Mammary epithelial cell (primary cell): ENCODE results near the gene COL8A2.

Experiments
- CTCF ChIP-seq, 2 donors: IDR thresholded peaks in 1 of 2; conservative IDR thresholded peaks in 1 of 2; 2 replicates each; pipeline ENCODE4 v1.5.1; 2011 to 2012; ENCODE audit warnings: inconsistent platforms in 2 of 2, low read length in 2 of 2, mild to moderate bottlenecking in 2 of 2, control low read depth in 1 of 2, low read depth in 1 of 2; ENCODE audit not compliant: insufficient read depth in 1 of 2; ENCODE audit errors: extremely low read depth in 1 of 2
- EZH2 ChIP-seq: IDR thresholded peaks from 2 replicates; pipeline ENCODE4 v1.6.1; 2012; ENCODE audit warnings: low read length, inconsistent platforms, borderline replicate concordance

DNA sequence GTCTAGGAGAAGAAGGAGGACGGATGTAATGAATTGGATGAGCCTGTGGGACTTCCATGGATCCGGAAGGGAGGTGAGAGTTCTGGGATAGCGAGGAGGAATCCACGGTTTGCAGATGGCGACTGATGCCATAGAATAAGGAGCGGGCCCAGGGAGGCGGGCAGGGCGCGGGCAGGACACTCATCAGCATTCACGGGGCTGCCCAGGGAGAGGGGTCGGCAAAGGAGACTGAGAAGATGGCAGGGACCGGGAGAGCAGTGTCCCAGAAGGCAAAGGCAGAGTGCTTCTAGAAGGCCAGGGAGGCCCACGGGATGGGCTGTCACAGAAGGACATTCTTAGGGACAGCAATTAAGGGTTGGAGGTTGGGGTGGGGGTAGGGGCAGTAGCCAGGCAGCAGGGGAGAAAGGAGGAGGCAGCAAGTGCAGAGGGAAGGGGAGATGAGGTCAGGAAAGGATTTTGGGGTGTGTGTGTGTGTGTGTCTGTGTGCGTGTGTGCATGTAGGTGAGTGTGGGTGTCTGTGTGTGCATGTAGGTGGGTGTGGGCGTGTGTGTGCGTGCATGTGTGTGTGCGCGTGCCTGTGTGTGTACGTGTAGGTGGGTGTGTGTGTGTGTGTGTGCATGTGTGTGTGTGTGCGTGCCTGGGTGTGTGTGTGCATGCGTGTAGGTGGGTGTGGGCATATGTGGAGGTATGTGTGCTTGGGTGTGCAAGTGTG is 1.1 kb upstream of the COL8A2 start:
- TF ChIP-seq CTCF (conservative IDR thresholded peaks at IDR 0.05 in 1 of 2, IDR thresholded peaks at IDR 0.05 in 1 of 2; ENCODE audit: extremely low read depth in 1 of 2, insufficient read depth in 1 of 2, low read depth in 1 of 2, low read length in 2 of 2): no peak
- TF ChIP-seq EZH2: no peak
